ENCODE measurements around the gene EIF2S3.

EIF2S3 gene

GRCh38 chrX:24020306-24020876, 34.4 kb upstream of the EIF2S3 start:
- H3K18ac ChIP-seq (ENCODE audit: low read depth in 1 of 2, low read length in 2 of 2): no peak overlapping the region
- H3K36me3 ChIP-seq (ENCODE audit: control insufficient read depth in 1 of 2, insufficient read depth in 2 of 2, low read depth in 1 of 2, low read length in 2 of 2): no peaks in the 10 kb centered on the region
- no peaks in the 10 kb centered on the region for H3K9me3 ChIP-seq (ENCODE audit: control insufficient read depth, low read length)
- no peak overlapping the region for H3K14ac ChIP-seq (ENCODE audit: low read length in 2 of 2)
- H2AFZ ChIP-seq (ENCODE audit: low read depth, low read length): no peak overlapping the region
- DNase-seq: peak; percentile 18
- no peak overlapping the region for H3K4me3 ChIP-seq (ENCODE audit: insufficient read depth in 1 of 2, low read depth in 1 of 2, low read length in 2 of 2)
- WGBS: 100% methylated on average over 1 of the region's 3 CpGs
- H3K4me2 ChIP-seq (ENCODE audit: low read length, poor library complexity, severe bottlenecking): no peak overlapping the region
- H2BK12ac ChIP-seq (ENCODE audit: low read length in 2 of 2): no peak overlapping the region
- H4K91ac ChIP-seq (ENCODE audit: low read length): no peak overlapping the region
- no peak overlapping the region for H4K8ac ChIP-seq (ENCODE audit: low read length)
- no peak overlapping the region for H3K27ac ChIP-seq (ENCODE audit: low read length, poor library complexity, severe bottlenecking)
- no peak overlapping the region for H3K23ac ChIP-seq (ENCODE audit: low read length in 2 of 2)
- no peak overlapping the region for H3K4ac ChIP-seq (ENCODE audit: low read depth in 1 of 2, low read length in 2 of 2)
- H3K79me1 ChIP-seq (replicated peaks; ENCODE audit: low read length, poor library complexity, severe bottlenecking): no peaks in the 10 kb centered on the region
- peaks cover 0 to 12% of the 10 kb centered on the region in 2 experiments for H3K27me3 ChIP-seq (ENCODE audit: control insufficient read depth in 1 of 2, insufficient read depth in 1 of 2, low read length in 2 of 2)
- H3K4me1 ChIP-seq (ENCODE audit: control insufficient read depth, insufficient read depth, low read depth, low read length): no peaks in the 10 kb centered on the region
- H3K9ac ChIP-seq (ENCODE audit: low read length): no peak overlapping the region
- H2BK120ac ChIP-seq (ENCODE audit: low read depth, low read length): no peak overlapping the region
- H2BK15ac ChIP-seq (ENCODE audit: low read depth, poor library complexity, severe bottlenecking): no peak overlapping the region
- H2BK5ac ChIP-seq (ENCODE audit: low read depth, low read length, poor library complexity, severe bottlenecking): no peak overlapping the region
- H2AK5ac ChIP-seq (ENCODE audit: low read length, severe bottlenecking): no peak overlapping the region

DNA sequence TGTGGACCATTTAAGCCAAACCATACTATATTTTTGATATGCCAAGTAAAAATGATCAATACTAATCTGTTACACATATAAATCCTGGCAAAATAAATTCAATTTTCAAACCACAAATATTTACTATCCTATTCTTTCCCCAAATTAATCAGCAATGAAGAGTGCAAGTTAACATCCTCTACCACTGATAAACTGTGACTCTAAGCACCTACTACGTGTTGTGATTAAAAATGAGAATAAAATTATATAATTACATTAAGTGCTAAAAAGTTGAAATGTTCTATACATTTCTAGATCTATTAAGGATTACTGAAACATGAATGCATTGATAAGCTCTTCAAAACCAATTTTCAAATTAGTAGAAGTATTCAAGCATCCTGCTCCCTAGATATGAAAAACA, 31.2 kb upstream of the EIF2S3 start:
- Histone ChIP-seq H3K4me2 (ENCODE audit: low read length, poor library complexity, severe bottlenecking) (no peak overlapping the region), H2BK12ac (ENCODE audit: low read length in 2 of 2) (no peak overlapping the region), H4K91ac (ENCODE audit: low read length) (no peak overlapping the region), H2BK15ac (ENCODE audit: low read depth, poor library complexity, severe bottlenecking) (no peak overlapping the region), H2BK5ac (ENCODE audit: low read depth, low read length, poor library complexity, severe bottlenecking) (no peak overlapping the region), H3K14ac (ENCODE audit: low read length in 2 of 2) (no peak overlapping the region), H3K4me3 (ENCODE audit: insufficient read depth in 1 of 2, low read depth in 1 of 2, low read length in 2 of 2) (peak overlapping the region in 1 of 2 experiments; percentile 82), H3K18ac (ENCODE audit: low read depth in 1 of 2, low read length in 2 of 2) (no peak overlapping the region), H3K27me3 (ENCODE audit: control insufficient read depth in 1 of 2, insufficient read depth in 1 of 2, low read length in 2 of 2) (peaks cover 0 to 16% of the 10 kb centered on the region in 2 experiments), H3K9ac (ENCODE audit: low read length) (peak overlapping the region; percentile 88), H3K4me1 (ENCODE audit: control insufficient read depth, insufficient read depth, low read depth, low read length) (no peaks in the 10 kb centered on the region), H3K23ac (ENCODE audit: low read length in 2 of 2) (no peak overlapping the region), H2AFZ (ENCODE audit: low read depth, low read length) (no peak overlapping the region), H3K4ac (ENCODE audit: low read depth in 1 of 2, low read length in 2 of 2) (no peak overlapping the region), H3K9me3 (ENCODE audit: control insufficient read depth, low read length) (no peaks in the 10 kb centered on the region), H2AK5ac (ENCODE audit: low read length, severe bottlenecking) (no peak overlapping the region), H4K8ac (ENCODE audit: low read length) (no peak overlapping the region), H3K36me3 (ENCODE audit: control insufficient read depth in 1 of 2, insufficient read depth in 2 of 2, low read depth in 1 of 2, low read length in 2 of 2) (no peaks in the 10 kb centered on the region), H3K79me1 (replicated peaks; ENCODE audit: low read length, poor library complexity, severe bottlenecking) (no peaks in the 10 kb centered on the region), H3K27ac (ENCODE audit: low read length, poor library complexity, severe bottlenecking) (no peak overlapping the region), H2BK120ac (ENCODE audit: low read depth, low read length) (no peak overlapping the region)
- no peak for DNase-seq
- whole genome bisulfite sequencing: no CpG with 5 or more reads among the region's 1 CpG

DNA sequence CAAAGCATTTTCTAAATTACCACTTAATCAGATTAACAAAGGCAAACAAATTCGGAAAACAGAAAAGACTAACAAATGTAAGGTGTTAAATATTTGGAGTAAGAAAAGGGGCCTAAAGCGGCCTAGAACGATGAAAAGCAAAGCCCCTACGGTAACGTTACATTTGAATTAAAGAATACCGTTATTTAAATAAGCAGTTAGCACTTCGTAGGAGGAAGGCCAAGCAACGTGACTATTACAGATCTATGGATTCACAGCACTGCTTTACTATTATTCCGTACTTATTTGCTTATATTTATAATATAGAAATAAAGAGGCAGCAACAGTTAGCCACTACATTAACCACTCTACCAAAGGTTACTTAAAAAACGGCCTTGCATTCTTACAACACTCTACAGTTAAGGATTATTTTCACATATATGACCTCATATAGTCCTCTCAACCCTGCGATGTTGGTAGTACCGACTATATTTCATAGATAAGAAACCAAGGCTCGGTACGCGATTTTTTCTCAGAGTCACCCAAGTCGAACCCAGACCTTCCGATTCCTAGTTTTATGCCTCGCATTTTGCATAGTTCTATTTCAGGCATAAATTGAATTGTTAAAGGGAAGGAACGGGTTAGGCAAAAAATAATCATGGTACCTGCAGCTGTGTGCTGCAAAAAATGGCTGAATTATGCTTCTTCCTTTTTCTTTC, 30.6 kb upstream of the EIF2S3 start:
- DNase-seq: peak; percentile 37
- Histone ChIP-seq H2AK5ac (ENCODE audit: low read length, severe bottlenecking) (no peak overlapping the region), H3K79me1 (replicated peaks; ENCODE audit: low read length, poor library complexity, severe bottlenecking) (no peaks in the 10 kb centered on the region), H3K23ac (ENCODE audit: low read length in 2 of 2) (no peak overlapping the region), H3K18ac (ENCODE audit: low read depth in 1 of 2, low read length in 2 of 2) (no peak overlapping the region), H4K8ac (ENCODE audit: low read length) (no peak overlapping the region), H3K9ac (ENCODE audit: low read length) (peak overlapping the region; percentile 88), H4K91ac (ENCODE audit: low read length) (no peak overlapping the region), H3K36me3 (ENCODE audit: control insufficient read depth in 1 of 2, insufficient read depth in 2 of 2, low read depth in 1 of 2, low read length in 2 of 2) (no peaks in the 10 kb centered on the region), H3K27ac (ENCODE audit: low read length, poor library complexity, severe bottlenecking) (no peak overlapping the region), H3K4me2 (ENCODE audit: low read length, poor library complexity, severe bottlenecking) (peak overlapping the region; percentile 29), H3K4ac (ENCODE audit: low read depth in 1 of 2, low read length in 2 of 2) (no peak overlapping the region), H3K9me3 (ENCODE audit: control insufficient read depth, low read length) (no peaks in the 10 kb centered on the region), H2BK12ac (ENCODE audit: low read length in 2 of 2) (no peak overlapping the region), H3K27me3 (ENCODE audit: control insufficient read depth in 1 of 2, insufficient read depth in 1 of 2, low read length in 2 of 2) (peaks cover 0 to 16% of the 10 kb centered on the region in 2 experiments), H3K14ac (ENCODE audit: low read length in 2 of 2) (no peak overlapping the region), H2BK120ac (ENCODE audit: low read depth, low read length) (no peak overlapping the region), H2AFZ (ENCODE audit: low read depth, low read length) (no peak overlapping the region), H2BK15ac (ENCODE audit: low read depth, poor library complexity, severe bottlenecking) (no peak overlapping the region), H2BK5ac (ENCODE audit: low read depth, low read length, poor library complexity, severe bottlenecking) (no peak overlapping the region), H3K4me1 (ENCODE audit: control insufficient read depth, insufficient read depth, low read depth, low read length) (no peaks in the 10 kb centered on the region), H3K4me3 (ENCODE audit: insufficient read depth in 1 of 2, low read depth in 1 of 2, low read length in 2 of 2) (peak overlapping the region; percentile 74 to 82)
- 0% methylated on average over 6 of the region's 19 CpGs for WGBS

GRCh38 chrX:24024819-24025740, 29.7 kb upstream of the EIF2S3 start:
- Histone ChIP-seq H3K4me1 (ENCODE audit: control insufficient read depth, insufficient read depth, low read depth, low read length) (no peaks in the 10 kb centered on the region), H3K4me2 (ENCODE audit: low read length, poor library complexity, severe bottlenecking) (peak overlapping the region; percentile 29), H3K9me3 (ENCODE audit: control insufficient read depth, low read length) (no peaks in the 10 kb centered on the region), H3K27me3 (ENCODE audit: control insufficient read depth in 1 of 2, insufficient read depth in 1 of 2, low read length in 2 of 2) (peaks cover 0 to 24% of the 10 kb centered on the region in 2 experiments), H3K4ac (ENCODE audit: low read depth in 1 of 2, low read length in 2 of 2) (no peak overlapping the region), H3K36me3 (ENCODE audit: control insufficient read depth in 1 of 2, insufficient read depth in 2 of 2, low read depth in 1 of 2, low read length in 2 of 2) (no peaks in the 10 kb centered on the region), H2AK5ac (ENCODE audit: low read length, severe bottlenecking) (no peak overlapping the region), H3K79me1 (replicated peaks; ENCODE audit: low read length, poor library complexity, severe bottlenecking) (no peaks in the 10 kb centered on the region), H2BK5ac (ENCODE audit: low read depth, low read length, poor library complexity, severe bottlenecking) (no peak overlapping the region), H3K27ac (ENCODE audit: low read length, poor library complexity, severe bottlenecking) (no peak overlapping the region), H3K9ac (ENCODE audit: low read length) (peak overlapping the region; percentile 97), H3K23ac (ENCODE audit: low read length in 2 of 2) (no peak overlapping the region), H3K14ac (ENCODE audit: low read length in 2 of 2) (no peak overlapping the region), H3K4me3 (ENCODE audit: insufficient read depth in 1 of 2, low read depth in 1 of 2, low read length in 2 of 2) (peak overlapping the region; percentile 74 to 82), H2BK12ac (ENCODE audit: low read length in 2 of 2) (no peak overlapping the region), H4K8ac (ENCODE audit: low read length) (no peak overlapping the region), H4K91ac (ENCODE audit: low read length) (no peak overlapping the region), H2BK120ac (ENCODE audit: low read depth, low read length) (peak overlapping the region; percentile 61), H3K18ac (ENCODE audit: low read depth in 1 of 2, low read length in 2 of 2) (peak overlapping the region in 1 of 2 experiments; percentile 33), H2AFZ (ENCODE audit: low read depth, low read length) (no peak overlapping the region), H2BK15ac (ENCODE audit: low read depth, poor library complexity, severe bottlenecking) (peak overlapping the region; percentile 7)
- peak; percentile 91 for DNase-seq
- WGBS: under 1% methylated on average over 44 of the region's 111 CpGs

Data from mesenchymal stem cell (in vitro differentiated cells and primary cell).